CD14-positive monocyte (primary cell): Measurements from ENCODE around the gene POMT2. TPM values are rescaled to one million over a fixed set of nuclear protein-coding genes. Genes with fewer than 3 reads are reported as not detected.

Source experiments
- DNase-seq, 3 donors: peaks; one replicate each; pipeline ENCODE4 v3.0.0-alpha.2; 2011 to 2022
- H2AFZ ChIP-seq: 2 replicates; pipeline ENCODE4 v1.6.0; 2012; ENCODE audit warnings: mild to moderate bottlenecking, low read depth, low read length, inconsistent platforms; ENCODE audit not compliant: insufficient read depth, poor library complexity, severe bottlenecking
- H3K27ac ChIP-seq, 2 donors: 1 replicate in 1 of 2; 2 replicates in 1 of 2; pipeline ENCODE4 v1.5.1; 2012 to 2013; ENCODE audit warnings: low read length in 2 of 2, control low read depth in 1 of 2, inconsistent platforms in 1 of 2, low read depth in 1 of 2, mild to moderate bottlenecking in 1 of 2
- H3K27me3 ChIP-seq, 2 donors: one replicate each; pipeline versions ENCODE4 v1.6.0 to v1.6.1; 2011 to 2013; ENCODE audit warnings: low read length in 2 of 2; ENCODE audit not compliant: control insufficient read depth in 2 of 2, insufficient read depth in 2 of 2
- H3K36me3 ChIP-seq, 2 donors: replicated peaks in 1 of 2; 1 replicate in 1 of 2; 2 replicates in 1 of 2; pipeline versions ENCODE4 v1.5.1 to v1.6.1; 2012 to 2013; ENCODE audit warnings: low read length in 2 of 2, control low read depth in 1 of 2, inconsistent platforms in 1 of 2, mild to moderate bottlenecking in 1 of 2; ENCODE audit not compliant: insufficient read depth in 2 of 2, control insufficient read depth in 1 of 2
- H3K4me1 ChIP-seq, 2 donors: 1 replicate in 1 of 2; 2 replicates in 1 of 2; pipeline versions ENCODE4 v1.5.1 to v1.6.1; 2012 to 2013; ENCODE audit warnings: low read length in 2 of 2, control low read depth in 1 of 2, inconsistent platforms in 1 of 2, mild to moderate bottlenecking in 1 of 2, moderate library complexity in 1 of 2; ENCODE audit not compliant: insufficient read depth in 2 of 2, control insufficient read depth in 1 of 2
- H3K4me2 ChIP-seq: replicated peaks from 2 replicates; pipeline ENCODE3; 2012; ENCODE audit warnings: low read length, moderate library complexity, mild to moderate bottlenecking; ENCODE audit not compliant: poor library complexity, severe bottlenecking; ENCODE audit errors: extremely low read depth
- H3K4me3 ChIP-seq, 3 experiments: fragments of 200-600 bp in 1 of 3; sonication (generic) in 1 of 3; replicated peaks in 1 of 3; 1 replicate in 2 of 3; 2 replicates in 1 of 3; pipeline ENCODE4 v1.5.1; 2011 to 2013; ENCODE audit warnings: low read length in 3 of 3, mild to moderate bottlenecking in 3 of 3, control low read depth in 2 of 3, low read depth in 2 of 3, inconsistent platforms in 1 of 3, moderate library complexity in 1 of 3
- H3K79me2 ChIP-seq: 2 replicates; pipeline ENCODE4 v1.6.0; 2012; ENCODE audit warnings: mild to moderate bottlenecking, control low read depth, inconsistent platforms, low read length, moderate library complexity; ENCODE audit not compliant: insufficient read depth
- H3K9ac ChIP-seq: 2 replicates; pipeline ENCODE4 v1.6.0; 2017; ENCODE audit warnings: low read length, mild to moderate bottlenecking; ENCODE audit not compliant: insufficient read depth, poor library complexity, severe bottlenecking
- H3K9me3 ChIP-seq, 2 donors: replicated peaks in 1 of 2; 1 replicate in 1 of 2; 2 replicates in 1 of 2; pipeline versions ENCODE4 v1.5.1 to v1.6.1; 2012 to 2013; ENCODE audit warnings: low read length in 2 of 2, control low read depth in 1 of 2; ENCODE audit not compliant: control insufficient read depth in 1 of 2, insufficient read depth in 1 of 2
- H4K20me1 ChIP-seq: 2 replicates; pipeline ENCODE4 v1.6.0; 2012; ENCODE audit warnings: mild to moderate bottlenecking, low read length, control low read depth, moderate library complexity; ENCODE audit not compliant: insufficient read depth
- H3K27ac Mint-ChIP-seq, 7 donors: one replicate each; pipeline ENCODE4 v1.8.0; 2020; ENCODE audit warnings: mild to moderate bottlenecking in 7 of 7, mixed read lengths in 7 of 7, moderate library complexity in 6 of 7, inconsistent platforms in 2 of 7
- H3K27me3 Mint-ChIP-seq, 3 donors: one replicate each; pipeline ENCODE4 v1.8.0; 2021 to 2022; ENCODE audit warnings: low read depth in 3 of 3, mild to moderate bottlenecking in 3 of 3, mixed read lengths in 3 of 3, moderate library complexity in 3 of 3, inconsistent platforms in 1 of 3
- H3K36me3 Mint-ChIP-seq, 2 donors: one replicate each; pipeline ENCODE4 v1.8.0; 2020; ENCODE audit warnings: mixed read lengths in 2 of 2, inconsistent platforms in 1 of 2, mild to moderate bottlenecking in 1 of 2
- H3K4me1 Mint-ChIP-seq: one replicate; pipeline ENCODE4 v1.8.0; 2020; ENCODE audit warnings: mild to moderate bottlenecking, mixed read lengths
- H3K4me3 Mint-ChIP-seq, 2 donors: one replicate each; pipeline ENCODE4 v1.8.0; 2020; ENCODE audit warnings: mild to moderate bottlenecking in 2 of 2, mixed read lengths in 2 of 2, moderate library complexity in 1 of 2
- H3K9me3 Mint-ChIP-seq, 7 donors: one replicate each; pipeline ENCODE4 v1.8.0; 2020 to 2022; ENCODE audit warnings: mixed read lengths in 7 of 7, mild to moderate bottlenecking in 6 of 7, moderate library complexity in 6 of 7, inconsistent platforms in 2 of 7
- WGBS: methylation state at CpG from one replicate; pipeline ENCODE4 v1.1.5; 2013; ENCODE audit warnings: missing lambda C conversion rate; ENCODE audit not compliant: insufficient coverage; 5-methylcytosine and 5-hydroxymethylcytosine counted together
- intact Hi-C, 2 donors: fragments of 100-400 bp; cut with micrococcal nuclease; formaldehyde crosslinking; loops; one replicate each; pipeline versions ENCODE4 v1.15.0 to v1.15.1; 2023
- polyA plus RNA-seq, 3 donors: library from polyadenylated mRNA; depleted of rRNA in 1 of 3; unstranded in 2 of 3; stranded (reverse) in 1 of 3; fragments of 300-500 nt in 2 of 3; fragments of >200 nt in 1 of 3; fragmentation: Illumina TruSeq in 2 of 3; gene quantifications; 1 replicate in 2 of 3; 2 replicates in 1 of 3; pipeline ENCODE4 v1.2.3, GENCODE V29; 2012 to 2021
- TF ChIP-seq, protein P1 (sequence below): fragments of 200-600 bp; IDR thresholded peaks from one replicate; pipeline ENCODE4 v1.8.0; 2022; ENCODE audit warnings: antibody characterized with exemption, mild to moderate bottlenecking

Gene POMT2
- polyA plus RNA-seq, 3 donors = 1.5 to 8.9 (median 1.8) TPM

DNA sequence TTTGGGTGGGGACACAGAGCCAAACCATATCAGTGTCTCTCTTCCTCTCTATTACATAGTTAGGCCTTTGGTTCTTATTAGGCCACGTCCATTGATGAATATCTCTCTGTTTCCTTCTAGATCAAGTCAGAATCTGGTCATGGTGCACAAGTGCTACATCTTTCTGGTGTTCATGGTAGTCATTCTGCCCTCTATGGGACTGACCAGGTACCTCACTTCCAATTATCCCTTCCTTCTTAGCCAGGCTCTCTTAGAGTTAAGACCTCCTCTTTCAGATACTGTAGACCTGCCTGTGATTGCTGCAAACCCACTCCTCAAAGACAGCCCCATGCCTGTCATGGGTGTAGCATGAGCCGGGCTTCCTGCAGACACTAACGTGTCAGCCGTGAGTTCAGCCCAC lies 74.9 kb downstream of the POMT2 start:
- H2AFZ ChIP-seq = no peak overlapping the region

DNA sequence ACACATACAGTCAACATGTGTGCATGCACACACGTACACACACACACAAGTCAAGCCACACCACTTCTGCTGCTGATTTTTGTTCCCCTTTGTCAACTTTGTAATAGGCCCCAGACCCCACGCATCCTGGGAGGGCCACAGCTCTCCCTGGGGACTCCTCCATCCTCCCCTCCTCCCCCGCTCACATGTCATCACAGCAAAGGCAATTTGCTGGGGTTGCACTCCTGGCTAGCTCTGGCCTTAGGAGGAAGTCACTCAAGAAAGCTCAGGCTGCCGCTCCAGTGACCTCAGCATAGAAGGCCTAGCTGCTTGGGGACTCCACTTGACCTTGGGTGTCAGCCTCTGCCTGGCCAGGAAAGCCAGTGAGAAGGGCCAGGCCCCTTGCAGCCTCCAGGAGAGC lies 76.8 kb downstream of the POMT2 start:
- Histone ChIP-seq H3K27me3 (no peaks in the 10 kb centered on the region), H2AFZ (no peak overlapping the region), H3K9ac (no peak overlapping the region), H3K9me3 (no peaks in the 10 kb centered on the region), H3K36me3 (peaks cover 0 to 5% of the 10 kb centered on the region in 2 donors), H3K27ac (no peak overlapping the region), H3K4me3 (no peak overlapping the region), H4K20me1 (no peaks in the 10 kb centered on the region), H3K4me2 (no peak overlapping the region), H3K79me2 (no peaks in the 10 kb centered on the region), H3K4me1 (no peaks in the 10 kb centered on the region)
- Mint-ChIP-seq H3K27me3 (peaks cover 0 to 1% (median 0%) of the 10 kb centered on the region in 3 donors), H3K4me1 (peaks cover 3% of the 10 kb centered on the region), H3K4me3 (peak overlapping the region in 1 of 2 donors; percentile 18), H3K27ac (no peak overlapping the region), H3K9me3 (no peaks in the 10 kb centered on the region), H3K36me3 (peaks cover 0 to 3% of the 10 kb centered on the region in 2 donors)
- TF ChIP-seq, protein P1, sequence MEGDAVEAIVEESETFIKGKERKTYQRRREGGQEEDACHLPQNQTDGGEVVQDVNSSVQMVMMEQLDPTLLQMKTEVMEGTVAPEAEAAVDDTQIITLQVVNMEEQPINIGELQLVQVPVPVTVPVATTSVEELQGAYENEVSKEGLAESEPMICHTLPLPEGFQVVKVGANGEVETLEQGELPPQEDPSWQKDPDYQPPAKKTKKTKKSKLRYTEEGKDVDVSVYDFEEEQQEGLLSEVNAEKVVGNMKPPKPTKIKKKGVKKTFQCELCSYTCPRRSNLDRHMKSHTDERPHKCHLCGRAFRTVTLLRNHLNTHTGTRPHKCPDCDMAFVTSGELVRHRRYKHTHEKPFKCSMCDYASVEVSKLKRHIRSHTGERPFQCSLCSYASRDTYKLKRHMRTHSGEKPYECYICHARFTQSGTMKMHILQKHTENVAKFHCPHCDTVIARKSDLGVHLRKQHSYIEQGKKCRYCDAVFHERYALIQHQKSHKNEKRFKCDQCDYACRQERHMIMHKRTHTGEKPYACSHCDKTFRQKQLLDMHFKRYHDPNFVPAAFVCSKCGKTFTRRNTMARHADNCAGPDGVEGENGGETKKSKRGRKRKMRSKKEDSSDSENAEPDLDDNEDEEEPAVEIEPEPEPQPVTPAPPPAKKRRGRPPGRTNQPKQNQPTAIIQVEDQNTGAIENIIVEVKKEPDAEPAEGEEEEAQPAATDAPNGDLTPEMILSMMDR = no peak
- no peak for DNase-seq
- WGBS = 56% methylated on average over 4 of the region's 4 CpGs
- intact Hi-C loops = no loop called here

More for the DNA sequence above, 74.9 kb downstream of the POMT2 start:
- Mint-ChIP-seq H3K27ac (no peak overlapping the region), H3K27me3 (peaks cover 0 to 1% (median 0%) of the 10 kb centered on the region in 3 donors), H3K36me3 (peaks cover 0 to 3% of the 10 kb centered on the region in 2 donors), H3K9me3 (no peaks in the 10 kb centered on the region), H3K4me3 (no peak overlapping the region), H3K4me1 (peaks cover 3% of the 10 kb centered on the region)
- no peak overlapping the region for H3K27ac ChIP-seq
- no peak overlapping the region for H3K4me3 ChIP-seq
- no peak overlapping the region for H3K9ac ChIP-seq
- no peaks in the 10 kb centered on the region for H3K9me3 ChIP-seq
- WGBS = 93% methylated on average over 3 of the region's 4 CpGs
- H3K36me3 ChIP-seq = peaks cover 0 to 5% of the 10 kb centered on the region in 2 donors
- no peak overlapping the region for H3K4me2 ChIP-seq
- no peaks in the 10 kb centered on the region for H4K20me1 ChIP-seq
- H3K27me3 ChIP-seq = no peaks in the 10 kb centered on the region
- TF ChIP-seq, protein P1 = no peak
- no peak for DNase-seq
- H3K4me1 ChIP-seq = no peaks in the 10 kb centered on the region
- intact Hi-C loops = no loop called here
- H3K79me2 ChIP-seq = no peaks in the 10 kb centered on the region
